ENCODE measurements around the gene HDAC9.

DNA sequence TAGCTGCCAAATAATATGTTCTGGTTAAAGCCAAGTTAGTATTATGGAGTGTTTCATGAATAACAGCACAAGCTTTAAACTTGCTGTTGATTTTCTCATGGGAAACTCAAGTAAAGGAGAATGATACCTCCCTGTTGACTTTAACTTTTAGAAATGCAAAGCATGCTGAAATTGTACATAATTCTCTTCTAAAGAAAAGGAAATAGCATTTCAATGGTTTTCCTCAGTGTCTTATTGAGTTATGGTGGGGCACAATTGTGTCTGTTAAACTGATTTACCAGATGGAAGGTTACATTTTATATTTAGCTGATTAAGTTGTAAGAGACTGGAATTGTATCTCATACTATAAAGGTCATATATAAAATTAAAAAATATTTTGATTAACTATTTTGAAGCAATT, 119.3 kb downstream of the HDAC9 start:
- TF ChIP-seq, protein P1, sequence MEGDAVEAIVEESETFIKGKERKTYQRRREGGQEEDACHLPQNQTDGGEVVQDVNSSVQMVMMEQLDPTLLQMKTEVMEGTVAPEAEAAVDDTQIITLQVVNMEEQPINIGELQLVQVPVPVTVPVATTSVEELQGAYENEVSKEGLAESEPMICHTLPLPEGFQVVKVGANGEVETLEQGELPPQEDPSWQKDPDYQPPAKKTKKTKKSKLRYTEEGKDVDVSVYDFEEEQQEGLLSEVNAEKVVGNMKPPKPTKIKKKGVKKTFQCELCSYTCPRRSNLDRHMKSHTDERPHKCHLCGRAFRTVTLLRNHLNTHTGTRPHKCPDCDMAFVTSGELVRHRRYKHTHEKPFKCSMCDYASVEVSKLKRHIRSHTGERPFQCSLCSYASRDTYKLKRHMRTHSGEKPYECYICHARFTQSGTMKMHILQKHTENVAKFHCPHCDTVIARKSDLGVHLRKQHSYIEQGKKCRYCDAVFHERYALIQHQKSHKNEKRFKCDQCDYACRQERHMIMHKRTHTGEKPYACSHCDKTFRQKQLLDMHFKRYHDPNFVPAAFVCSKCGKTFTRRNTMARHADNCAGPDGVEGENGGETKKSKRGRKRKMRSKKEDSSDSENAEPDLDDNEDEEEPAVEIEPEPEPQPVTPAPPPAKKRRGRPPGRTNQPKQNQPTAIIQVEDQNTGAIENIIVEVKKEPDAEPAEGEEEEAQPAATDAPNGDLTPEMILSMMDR (IDR thresholded peaks at IDR 0.05): no peak
- no peak for TF ChIP-seq POLR2A (IDR thresholded peaks at IDR 0.05)
